ENCODE data around the gene ARAP3. TPM values are rescaled to one million over a fixed set of nuclear protein-coding genes. Genes with fewer than 3 reads are reported as not detected.
"Not testable (repeated sequence)": the region's sequence is repeated elsewhere in the genome, so short reads cannot be mapped to it uniquely, and the experiment has no call there.

Gene ARAP3
- total RNA-seq (2022): 19.8 and 22.8 TPM in 2 replicates
- Bru-seq, nascent RNA: percentile 59 among the genes with signal in this experiment
- percentile 68 among the genes with signal in this experiment for BruChase-seq, experiment 1, labeled RNA remaining after a 6-hour chase
- BruChase-seq, experiment 2, labeled RNA remaining after a 2-hour chase: percentile 63 among the genes with signal in this experiment
- long read RNA-seq, full-length matches to known transcripts: 5 of 23 reads
- long read RNA-seq, partial matches to known transcripts: 9 of 23 reads
- long read RNA-seq, other reads (novel, unspliced or antisense): 9 of 23 reads

- H3K4me3 Mint-ChIP-seq (ENCODE audit: unreplicated experiment): peak within 1 kb of the TSS; percentile 76
Measured at GRCh38 chr5:141681695-141682641, at the start of gene ARAP3. Gene ARAP3, minus strand, starts transcription at chr5:141682230. Its CDS starts 1,744 bp downstream, at chr5:141680486.

GRCh38 chr5:141729387-141730006 lies 47.5 kb upstream of the ARAP3 start:
- H3K9me3 Mint-ChIP-seq (ENCODE audit: unreplicated experiment): no peaks in the 10 kb centered on the region
- DNase-seq (ENCODE audit: unreplicated experiment): no peak
- BruUV-seq (replicated peaks): no TSS peak
- H3K27ac Mint-ChIP-seq (ENCODE audit: low read depth, unreplicated experiment): no peak overlapping the region
- H3K4me1 Mint-ChIP-seq (ENCODE audit: insufficient read depth, unreplicated experiment): no peaks in the 10 kb centered on the region
- H3K4me3 Mint-ChIP-seq (ENCODE audit: unreplicated experiment): no peak overlapping the region
- peaks cover under 1% of the 10 kb centered on the region for H3K27me3 Mint-ChIP-seq (ENCODE audit: insufficient read depth, unreplicated experiment)
- H3K36me3 Mint-ChIP-seq (ENCODE audit: insufficient read depth, unreplicated experiment): no peaks in the 10 kb centered on the region
- ChIA-PET POLR2A (interaction anchor here (0.9 kb wide), 1 partner anchor 11 kb away, joined by 3 read pairs; no protein-coding TSS in a partner anchor), CTCF (interaction anchor here (0.8 kb wide), 1 partner anchor 28 kb away, joined by 3 read pairs; no protein-coding TSS in a partner anchor)
- intact Hi-C loops (cut with micrococcal nuclease): no loop called here
- TF ChIP-seq CTCF (IDR thresholded peaks at IDR 0.05; ENCODE audit: unreplicated experiment): no peak

More at GRCh38 chr5:141681695-141682641, at the start of gene ARAP3:
- H3K36me3 Mint-ChIP-seq (ENCODE audit: insufficient read depth, unreplicated experiment): peaks cover 8% of the 10 kb centered on the region
- CTCF ChIA-PET: interaction anchor here (0.6 to 5.1 kb wide), 10 partner anchors 11 to 773 kb away, joined by 3 to 51 read pairs (median 8); partner anchors contain the start of genes PCDH1 and RNF14
- peak; percentile 93 for DNase-seq (ENCODE audit: unreplicated experiment)
- peak within 1 kb of the TSS; percentile 93 for H3K27ac Mint-ChIP-seq (ENCODE audit: low read depth, unreplicated experiment)
- BruUV-seq (replicated peaks): no TSS peak
- POLR2A ChIA-PET: interaction anchor here (0.7 to 3.4 kb wide), 16 partner anchors 9 to 427 kb away, joined by 3 to 31 read pairs (median 3); partner anchors contain the start of genes DELE1, FCHSD1, HDAC3 and PCDH1
- intact Hi-C loops (cut with micrococcal nuclease): no loop called here
- H3K27me3 Mint-ChIP-seq (ENCODE audit: insufficient read depth, unreplicated experiment): no peaks in the 10 kb centered on the region
- H3K4me1 Mint-ChIP-seq (ENCODE audit: insufficient read depth, unreplicated experiment): peaks cover 14% of the 10 kb centered on the region
- H3K9me3 Mint-ChIP-seq (ENCODE audit: unreplicated experiment): no peaks in the 10 kb centered on the region
- TF ChIP-seq CTCF (IDR thresholded peaks at IDR 0.05; ENCODE audit: unreplicated experiment): no peak

- ChIA-PET CTCF (interaction anchor here (0.7 to 1.9 kb wide), 5 partner anchors 23 to 154 kb away, joined by 3 to 10 read pairs (median 3); no protein-coding TSS in a partner anchor), POLR2A (no interaction called here)
- no peak for TF ChIP-seq CTCF (IDR thresholded peaks at IDR 0.05; ENCODE audit: unreplicated experiment)
- intact Hi-C loops (cut with micrococcal nuclease): no loop called here
- Mint-ChIP-seq H3K9me3 (ENCODE audit: unreplicated experiment) (no peaks in the 10 kb centered on the region), H3K4me1 (ENCODE audit: insufficient read depth, unreplicated experiment) (no peaks in the 10 kb centered on the region), H3K4me3 (ENCODE audit: unreplicated experiment) (no peak overlapping the region), H3K27me3 (ENCODE audit: insufficient read depth, unreplicated experiment) (no peaks in the 10 kb centered on the region), H3K27ac (ENCODE audit: low read depth, unreplicated experiment) (no peak overlapping the region), H3K36me3 (ENCODE audit: insufficient read depth, unreplicated experiment) (no peaks in the 10 kb centered on the region)
- no TSS peak for BruUV-seq (replicated peaks)
- peak; percentile 38 for DNase-seq (ENCODE audit: unreplicated experiment)
Measured at GRCh38 chr5:141725891-141726290, 43.9 kb upstream of the ARAP3 start.

GRCh38 chr5:141725174-141725573 lies 43.1 kb upstream of the ARAP3 start:
- POLR2A ChIA-PET: interaction anchor here (1.0 kb wide), 1 partner anchor 12 kb away, joined by 3 read pairs; no protein-coding TSS in a partner anchor
- H3K9me3 Mint-ChIP-seq (ENCODE audit: unreplicated experiment); BruUV-seq (replicated peaks); intact Hi-C loops (cut with micrococcal nuclease); H3K36me3 Mint-ChIP-seq (ENCODE audit: insufficient read depth, unreplicated experiment); H3K27ac Mint-ChIP-seq (ENCODE audit: low read depth, unreplicated experiment); H3K4me1 Mint-ChIP-seq (ENCODE audit: insufficient read depth, unreplicated experiment); H3K27me3 Mint-ChIP-seq (ENCODE audit: insufficient read depth, unreplicated experiment); DNase-seq (ENCODE audit: unreplicated experiment); H3K4me3 Mint-ChIP-seq (ENCODE audit: unreplicated experiment): not testable (repeated sequence)
- CTCF ChIA-PET: interaction anchor here (0.7 to 1.9 kb wide), 2 partner anchors 22 to 87 kb away, joined by 4 to 10 read pairs; no protein-coding TSS in a partner anchor

All from MCF 10A (cell line).